Heart left ventricle (tissue), 16 donors: ENCODE results near the gene USP7. TPM values are rescaled to one million over a fixed set of nuclear protein-coding genes. Genes with fewer than 3 reads are reported as not detected.
A peak's percentile ranks its signal among the peaks of the same experiment; 100 is the strongest.

Experiments used
- ATAC-seq, 4 donors: fragments of 200-7000 bp; cut with Tn5 transposase; one replicate each; pipeline ENCODE4 v1.9.1; 2020 to 2022; ENCODE audit warnings: moderate library complexity in 4 of 4, mild to moderate bottlenecking in 3 of 4, moderate number of reproducible peaks in 1 of 4
- DNase-seq, 5 donors: peaks; one replicate each; pipeline ENCODE4 v3.0.0-alpha.2; 2020
- H3K27ac ChIP-seq, 12 donors: fragments of 200-600 bp; sonication (generic) in 4 of 12; one replicate each; pipeline versions ENCODE4 v1.5.0 to v1.8.0; 2016 to 2022; ENCODE audit warnings: mild to moderate bottlenecking in 2 of 12
- H3K27me3 ChIP-seq, 9 donors: fragments of 200-600 bp; sonication (generic) in 2 of 9; one replicate each; pipeline versions ENCODE4 v1.5.1 to v1.8.0; 2016 to 2022; ENCODE audit warnings: mild to moderate bottlenecking in 3 of 9
- H3K36me3 ChIP-seq, 9 donors: fragments of 200-600 bp; sonication (generic) in 2 of 9; one replicate each; pipeline versions ENCODE4 v1.5.0 to v1.8.0; 2018 to 2022; ENCODE audit warnings: mild to moderate bottlenecking in 2 of 9
- H3K4me1 ChIP-seq, 12 donors: fragments of 200-600 bp; sonication (generic) in 4 of 12; one replicate each; pipeline versions ENCODE4 v1.5.0 to v1.8.0; 2016 to 2022; ENCODE audit warnings: mild to moderate bottlenecking in 3 of 12
- H3K4me3 ChIP-seq, 12 donors: fragments of 200-600 bp; sonication (generic) in 4 of 12; one replicate each; pipeline versions ENCODE4 v1.5.0 to v1.8.0; 2017 to 2022; ENCODE audit warnings: mild to moderate bottlenecking in 9 of 12, moderate library complexity in 4 of 12
- H3K9me3 ChIP-seq, 12 donors: fragments of 200-600 bp; sonication (generic) in 4 of 12; one replicate each; pipeline versions ENCODE4 v1.5.0 to v1.8.0; 2016 to 2022; ENCODE audit warnings: mild to moderate bottlenecking in 1 of 12
- POLR2A ChIP-seq, 2 donors: fragments of 450-650 bp; IDR thresholded peaks; one replicate each; pipeline ENCODE4 v1.6.1; 2017; ENCODE audit warnings: antibody characterized with exemption in 2 of 2, mild to moderate bottlenecking in 2 of 2, moderate library complexity in 2 of 2
- WGBS, 4 donors: extraction: QIAGEN DNeasy Blood & Tissue Kit in 2 of 4; methylation state at CpG; one replicate each; pipeline versions ENCODE4 v1.1.5 to v1.1.7; 2013 to 2018; 5-methylcytosine and 5-hydroxymethylcytosine counted together
- intact Hi-C, 10 donors: fragments of 100-400 bp; cut with DNase I; formaldehyde crosslinking; loops; one replicate each; pipeline versions ENCODE4 v1.11.1 to v1.14.2; 2022
- polyA plus RNA-seq, 2 donors: library from polyadenylated mRNA; stranded (reverse); fragments of 200-250 nt; gene quantifications; one replicate each; pipeline ENCODE4 v1.2.3, GENCODE V29; 2013
- total RNA-seq, 9 donors: library from RNA; depleted of rRNA in 2 of 9; stranded (reverse); fragments of >200 nt in 2 of 9; fragmentation: NEBNext Ultra II Directional in 3 of 9; extraction: Animal tissue kit (Norgen Biotek cat#: 25700) in 3 of 9; gene quantifications; one replicate each; pipeline versions ENCODE4 v1.1.0 to v1.2.4, GENCODE V29; 2016 to 2023
- TF ChIP-seq, protein P1 (sequence below), 12 donors: fragments of 200-600 bp; sonication (generic) in 4 of 12; IDR thresholded peaks; one replicate each; pipeline versions ENCODE4 v1.5.0 to v1.8.0; 2018 to 2022; ENCODE audit warnings: antibody characterized with exemption in 12 of 12, mild to moderate bottlenecking in 5 of 12
- donor health status: ischemic (EF 13 %, LVEDD 7.1; RV severe dilation, severe dysfunction).
- donor health status: healthy with polysubstance abuse.
- donor health status: DM: no; HTN: yes; CAD: no.
- donor health status: DM: no; HTN: no; CAD: no.
- donor health status: ischemic (EF 25% LVEDD 6.9; RV normal size, moderate dysfunction).
- donor health status: ischemic (EF 25% LVEDD 5.7; RV mildly dilated, moderate dysfunction).
- donor health status: healthy.
- donor health status: DM: yes; HTN: yes; CAD: no.
- donor health status: ischemic (EF 35%, LVEDD 5.7; RV mildly dilated, moderate dysfunction).
- donor health status: nonischemic (EF 11% LVEDD 7.7; RV severe dilation, severe dysfunction).
- donor health status: DM: yes; HTN: yes; CAD: no.
- donor health status: PGD.
- donor health status: ischemic (EF 29% LVEDD 5.4; RV normal size, mild dysfunction).
- donor health status: nonischemic (EF 23%, LVEDD 6.1; RV moderate dilation, normal function).

The USP7 gene
- total and polyA plus RNA-seq, 11 donors, result 20.3 to 86.5 (median 66.2) TPM

DNA sequence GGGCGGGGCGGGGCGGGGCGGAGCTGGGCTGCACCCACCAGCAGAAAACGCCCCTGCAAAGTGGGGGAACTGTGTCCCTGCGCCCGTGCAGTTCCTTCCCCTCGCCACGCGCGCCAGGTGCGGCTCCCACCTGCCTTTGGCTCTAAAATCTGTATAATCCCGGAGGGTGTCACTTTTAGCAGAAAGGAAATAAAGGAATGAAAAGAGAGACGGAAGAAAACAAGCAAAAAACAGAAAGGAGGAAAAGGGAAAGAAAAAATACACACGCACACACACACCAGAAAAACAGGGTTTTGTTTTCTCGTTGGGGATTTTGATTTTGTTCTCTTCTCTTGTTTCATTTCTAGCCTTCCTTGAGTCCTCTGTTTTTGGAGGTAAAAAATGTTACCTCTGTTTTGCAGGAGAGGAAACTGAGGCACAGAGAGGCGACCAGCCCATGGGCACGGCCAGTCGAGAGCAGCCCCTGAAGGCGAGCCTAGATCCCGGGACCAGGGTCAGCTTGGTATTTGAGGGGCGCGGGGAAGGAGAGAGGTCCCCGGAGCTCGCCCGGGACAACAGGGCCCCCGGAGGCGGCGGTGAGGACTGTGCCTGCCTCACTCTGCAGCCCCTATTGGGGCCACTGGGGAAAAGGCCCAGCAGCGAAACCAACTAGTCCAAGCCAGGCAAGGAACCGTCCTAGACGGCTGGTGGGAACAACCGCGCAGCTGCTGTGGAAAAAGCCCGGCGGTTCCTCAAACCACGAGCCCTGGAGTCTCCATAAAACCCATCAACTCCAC is 94.3 kb downstream of the USP7 start:
- Histone ChIP-seq H3K4me1 (peaks cover 0 to 57% (median 34%) of the 10 kb centered on the region in 12 donors), H3K36me3 (no peaks in the 10 kb centered on the region), H3K4me3 (peak overlapping the region; percentile 38 to 97 (median 74)), H3K27me3 (no peaks in the 10 kb centered on the region), H3K9me3 (no peaks in the 10 kb centered on the region), H3K27ac (peak overlapping the region in 9 of 12 donors; percentile 36 to 94 (median 90))
- ATAC-seq, result no peak
- TF ChIP-seq POLR2A (IDR thresholded peaks at IDR 0.05), result no peak
- TF ChIP-seq, protein P1, sequence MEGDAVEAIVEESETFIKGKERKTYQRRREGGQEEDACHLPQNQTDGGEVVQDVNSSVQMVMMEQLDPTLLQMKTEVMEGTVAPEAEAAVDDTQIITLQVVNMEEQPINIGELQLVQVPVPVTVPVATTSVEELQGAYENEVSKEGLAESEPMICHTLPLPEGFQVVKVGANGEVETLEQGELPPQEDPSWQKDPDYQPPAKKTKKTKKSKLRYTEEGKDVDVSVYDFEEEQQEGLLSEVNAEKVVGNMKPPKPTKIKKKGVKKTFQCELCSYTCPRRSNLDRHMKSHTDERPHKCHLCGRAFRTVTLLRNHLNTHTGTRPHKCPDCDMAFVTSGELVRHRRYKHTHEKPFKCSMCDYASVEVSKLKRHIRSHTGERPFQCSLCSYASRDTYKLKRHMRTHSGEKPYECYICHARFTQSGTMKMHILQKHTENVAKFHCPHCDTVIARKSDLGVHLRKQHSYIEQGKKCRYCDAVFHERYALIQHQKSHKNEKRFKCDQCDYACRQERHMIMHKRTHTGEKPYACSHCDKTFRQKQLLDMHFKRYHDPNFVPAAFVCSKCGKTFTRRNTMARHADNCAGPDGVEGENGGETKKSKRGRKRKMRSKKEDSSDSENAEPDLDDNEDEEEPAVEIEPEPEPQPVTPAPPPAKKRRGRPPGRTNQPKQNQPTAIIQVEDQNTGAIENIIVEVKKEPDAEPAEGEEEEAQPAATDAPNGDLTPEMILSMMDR (IDR thresholded peaks at IDR 0.05), result no peak
- DNase-seq, result no peak
- 29 to 36% (median 32%) methylated on average over 29 to 37 of the region's 37 CpGs for WGBS, 4 donors
- intact Hi-C loops, result loop anchor here in 6 of 10 donors (2.0 to 5.0 kb wide), 3 partner anchors 27 to 73 kb away; partner anchors contain the start of genes PMM2 (in 6 of the 6) and TMEM186 (in 6 of the 6)

DNA sequence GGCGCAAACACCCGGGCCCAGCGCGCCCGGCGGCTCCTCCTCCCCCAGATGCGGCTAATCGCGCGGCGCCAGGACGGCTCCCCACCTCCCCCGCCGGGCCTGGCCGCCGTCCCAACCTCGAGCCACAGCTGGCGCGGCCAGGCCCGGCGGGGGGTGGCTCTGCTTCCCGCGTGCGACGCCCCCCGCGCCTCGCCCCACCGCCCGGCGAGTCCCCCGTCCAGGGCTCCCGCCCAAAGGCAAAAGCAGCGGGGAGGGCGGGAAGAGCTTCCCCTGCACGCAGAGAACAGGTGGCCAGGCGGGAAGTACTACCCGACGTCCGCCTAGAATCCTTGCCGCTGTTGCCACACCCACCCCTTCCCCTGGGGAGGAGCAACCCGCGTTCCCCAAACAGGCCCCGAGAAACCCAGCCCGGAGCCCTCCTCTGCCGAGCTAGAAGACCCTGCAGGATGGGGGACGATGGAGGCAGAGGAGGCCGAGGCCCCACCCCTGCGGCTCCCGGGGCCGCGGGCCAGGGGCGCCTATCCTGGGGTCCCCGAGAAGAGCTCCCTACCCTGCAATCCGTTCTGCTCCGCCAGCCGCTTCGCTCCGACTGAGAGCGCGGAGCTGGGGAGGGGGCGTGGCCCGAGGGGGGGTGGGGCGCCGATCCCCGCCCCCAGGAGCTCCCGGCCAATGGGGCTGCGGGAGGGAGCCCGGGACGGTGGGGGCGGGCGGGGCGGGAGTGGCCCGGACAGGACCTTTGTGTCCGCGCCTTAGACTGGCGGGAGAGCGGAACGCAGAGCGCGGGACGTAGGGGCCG is 95.1 kb downstream of the USP7 start, which contains the start of gene CARHSP1:
Gene CARHSP1 (minus strand): TSS at position 591 of the 796 bp plus-strand sequence. CDS start 9,678 bp downstream, outside the sequence.
- Histone ChIP-seq H3K9me3 (no peaks in the 10 kb centered on the region), H3K36me3 (no peaks in the 10 kb centered on the region), H3K4me3 (peak within 1 kb of the TSS; percentile 60 to 97 (median 74)), H3K27me3 (no peaks in the 10 kb centered on the region), H3K27ac (peak within 1 kb of the TSS; percentile 28 to 95 (median 90)), H3K4me1 (peaks cover 0 to 65% (median 42%) of the 10 kb centered on the region in 12 donors)
- peak in 1 of 2 donors; percentile 65 for TF ChIP-seq POLR2A (IDR thresholded peaks at IDR 0.05)
- TF ChIP-seq, protein P1 (IDR thresholded peaks at IDR 0.05), result no peak
- intact Hi-C loops, result loop anchor here in 6 of 10 donors (2.0 to 5.0 kb wide), 3 partner anchors 26 to 72 kb away; partner anchors contain the start of genes PMM2 (in 6 of the 6) and TMEM186 (in 6 of the 6)
- peak; percentile 88 to 92 (median 90) for ATAC-seq
- 0 to 2% (median 1%) methylated on average over 5 to 83 of the region's 83 CpGs for WGBS, 4 donors
- peak; percentile 89 to 92 (median 90) for DNase-seq

DNA sequence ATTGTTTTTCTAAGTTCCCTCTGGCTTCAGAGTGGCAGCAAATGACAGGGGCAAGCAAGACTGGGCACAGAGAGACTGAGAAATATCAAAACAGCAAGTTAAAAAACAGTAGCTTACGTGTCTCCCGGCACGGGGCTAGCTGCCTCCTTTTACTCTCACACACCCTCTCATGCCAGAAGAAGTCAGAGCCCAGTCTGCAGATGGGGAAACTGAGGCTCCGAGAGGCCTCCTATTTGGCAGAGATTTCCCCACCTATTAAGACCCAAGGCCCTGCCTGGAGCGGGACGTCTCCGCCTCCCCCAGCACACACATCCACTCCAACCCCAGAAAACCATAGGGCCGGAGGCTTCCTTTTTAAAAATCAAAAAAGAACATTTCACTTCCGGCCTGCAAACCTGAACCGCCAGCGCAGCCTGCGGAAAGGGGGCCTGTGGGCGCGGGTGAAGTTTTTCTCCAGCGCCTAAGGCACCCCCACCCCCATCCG is 95.7 kb downstream of the USP7 start:
- no peaks in the 10 kb centered on the region for H3K27me3 ChIP-seq
- H3K9me3 ChIP-seq, result no peaks in the 10 kb centered on the region
- H3K4me1 ChIP-seq, result peaks cover 0 to 70% (median 48%) of the 10 kb centered on the region in 12 donors
- H3K36me3 ChIP-seq, result no peaks in the 10 kb centered on the region
- TF ChIP-seq, protein P1 (IDR thresholded peaks at IDR 0.05), result no peak
- TF ChIP-seq POLR2A (IDR thresholded peaks at IDR 0.05), result no peak
- peak overlapping the region; percentile 60 to 97 (median 74) for H3K4me3 ChIP-seq
- DNase-seq (no peak), ATAC-seq (no peak)
- peak overlapping the region; percentile 28 to 95 (median 90) for H3K27ac ChIP-seq
- WGBS, 4 donors, result 0 to 4% (median 1%) methylated on average over 15 to 16 of the region's 16 CpGs
- intact Hi-C loops, result loop anchor here in 6 of 10 donors (2.0 to 5.0 kb wide), 3 partner anchors 25 to 71 kb away; partner anchors contain the start of genes PMM2 (in 6 of the 6) and TMEM186 (in 6 of the 6)
